ENCODE data around the gene CHD9NB. TPM values are rescaled to one million over a fixed set of nuclear protein-coding genes. Genes with fewer than 3 reads are reported as not detected.

CHD9NB gene
- total RNA-seq, result 0.48 TPM
- long read RNA-seq, result 0 reads

GRCh38 chr16:53052519-53053501 lies at the start of gene CHD9NB:
Gene CHD9NB, minus strand, starts transcription at chr16:53052897. Its CDS starts 8,739 bp downstream, at chr16:53044158.
- peak; percentile 2 for DNase-seq (ENCODE audit: low spot score)

- no peak for DNase-seq (ENCODE audit: low spot score)
These were observed 48.2 kb upstream of the CHD9NB start for GRCh38 chr16:53100889-53101288.

- no peak for DNase-seq (ENCODE audit: low spot score)
These were observed 47.5 kb upstream of the CHD9NB start for GRCh38 chr16:53100131-53100748.

- peak; percentile 94 for DNase-seq (ENCODE audit: low spot score)
These were observed 46.8 kb upstream of the CHD9NB start for GRCh38 chr16:53099318-53100130.

- DNase-seq (ENCODE audit: low spot score), result peak; percentile 92
These were observed 46.0 kb upstream of the CHD9NB start for GRCh38 chr16:53098526-53099317.

GRCh38 chr16:53097190-53097589 lies 44.5 kb upstream of the CHD9NB start:
- DNase-seq (ENCODE audit: low spot score), result no peak

- no peak for DNase-seq (ENCODE audit: low spot score)
These were observed 41.4 kb upstream of the CHD9NB start for GRCh38 chr16:53094013-53094630.

- no peak for DNase-seq (ENCODE audit: low spot score)
These were observed 40.6 kb upstream of the CHD9NB start for GRCh38 chr16:53093162-53093744.

- DNase-seq (ENCODE audit: low spot score), result no peak
These were observed 39.6 kb upstream of the CHD9NB start for GRCh38 chr16:53092284-53092683.

- no peak for DNase-seq (ENCODE audit: low spot score)
These were observed 38.9 kb upstream of the CHD9NB start for GRCh38 chr16:53091466-53092211.

GRCh38 chr16:53090591-53091411 lies 38.1 kb upstream of the CHD9NB start:
- peak; percentile 93 for DNase-seq (ENCODE audit: low spot score)

GRCh38 chr16:53090286-53090590 lies 37.5 kb upstream of the CHD9NB start:
- no peak for DNase-seq (ENCODE audit: low spot score)

GRCh38 chr16:53089434-53090285 lies 37.0 kb upstream of the CHD9NB start:
- no peak for DNase-seq (ENCODE audit: low spot score)

GRCh38 chr16:53087101-53087500 lies 34.4 kb upstream of the CHD9NB start:
- no peak for DNase-seq (ENCODE audit: low spot score)

- no peak for DNase-seq (ENCODE audit: low spot score)
These were observed 33.3 kb upstream of the CHD9NB start for GRCh38 chr16:53085931-53086421.

- DNase-seq (ENCODE audit: low spot score), result no peak
These were observed 32.7 kb upstream of the CHD9NB start for GRCh38 chr16:53085369-53085843.

- DNase-seq (ENCODE audit: low spot score), result no peak
These were observed 32.1 kb upstream of the CHD9NB start for GRCh38 chr16:53084746-53085334.
